C4-2B (cell line): ENCODE results near the gene CDC14A.

Source experiments
- ZFX ChIP-seq: fragments of 450-650 bp; IDR thresholded peaks from 2 replicates; pipeline ENCODE4 v1.6.1; 2017
- TF ChIP-seq, protein P1 (sequence below): fragments of 450-650 bp; conservative IDR thresholded peaks from 2 replicates; pipeline ENCODE4 v1.5.1; 2017; ENCODE audit warnings: mild to moderate bottlenecking

DNA sequence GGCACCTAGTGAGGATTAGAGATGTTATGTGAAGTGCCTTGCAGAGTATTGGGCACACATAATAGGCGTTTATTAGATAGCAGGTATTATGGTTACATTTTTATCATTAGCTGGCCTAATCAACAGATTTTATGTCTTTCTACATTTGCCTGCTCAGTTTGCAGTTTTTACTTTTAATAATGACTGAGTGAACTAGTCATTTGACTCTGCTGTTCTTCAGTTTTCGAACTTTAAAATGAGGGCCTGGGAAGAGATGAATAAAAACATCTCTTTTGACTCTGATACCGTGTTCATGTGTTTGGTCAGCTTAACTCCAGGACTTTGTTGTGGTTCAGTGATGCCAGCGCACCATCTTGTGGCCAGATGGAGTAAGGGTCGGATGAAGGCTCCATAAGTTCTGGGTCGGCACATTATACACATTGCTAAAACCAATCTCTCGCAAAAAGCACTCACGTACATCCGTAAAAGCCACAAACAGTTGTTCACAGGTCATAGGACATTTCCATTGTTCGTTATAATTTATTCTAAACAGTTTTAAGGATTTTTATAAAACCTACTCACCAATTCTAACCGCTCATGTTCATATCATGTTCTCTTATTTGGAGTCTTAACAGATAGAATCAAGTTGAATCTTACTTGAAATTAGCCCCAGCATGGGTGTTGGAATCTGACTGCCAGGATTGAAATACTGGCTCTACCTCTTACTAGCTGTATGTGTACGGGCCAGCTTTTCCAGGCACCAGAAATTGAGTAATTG is 107.2 kb downstream of the CDC14A start:
- TF ChIP-seq, protein P1, sequence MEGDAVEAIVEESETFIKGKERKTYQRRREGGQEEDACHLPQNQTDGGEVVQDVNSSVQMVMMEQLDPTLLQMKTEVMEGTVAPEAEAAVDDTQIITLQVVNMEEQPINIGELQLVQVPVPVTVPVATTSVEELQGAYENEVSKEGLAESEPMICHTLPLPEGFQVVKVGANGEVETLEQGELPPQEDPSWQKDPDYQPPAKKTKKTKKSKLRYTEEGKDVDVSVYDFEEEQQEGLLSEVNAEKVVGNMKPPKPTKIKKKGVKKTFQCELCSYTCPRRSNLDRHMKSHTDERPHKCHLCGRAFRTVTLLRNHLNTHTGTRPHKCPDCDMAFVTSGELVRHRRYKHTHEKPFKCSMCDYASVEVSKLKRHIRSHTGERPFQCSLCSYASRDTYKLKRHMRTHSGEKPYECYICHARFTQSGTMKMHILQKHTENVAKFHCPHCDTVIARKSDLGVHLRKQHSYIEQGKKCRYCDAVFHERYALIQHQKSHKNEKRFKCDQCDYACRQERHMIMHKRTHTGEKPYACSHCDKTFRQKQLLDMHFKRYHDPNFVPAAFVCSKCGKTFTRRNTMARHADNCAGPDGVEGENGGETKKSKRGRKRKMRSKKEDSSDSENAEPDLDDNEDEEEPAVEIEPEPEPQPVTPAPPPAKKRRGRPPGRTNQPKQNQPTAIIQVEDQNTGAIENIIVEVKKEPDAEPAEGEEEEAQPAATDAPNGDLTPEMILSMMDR, result peak; percentile 96
- TF ChIP-seq ZFX, result no peak
